ENCODE data around the gene KRTAP10-8.
"Not testable (repeated sequence)": the region's sequence is repeated elsewhere in the genome, so short reads cannot be mapped to it uniquely, and the experiment has no call there.

The KRTAP10-8 gene

DNA sequence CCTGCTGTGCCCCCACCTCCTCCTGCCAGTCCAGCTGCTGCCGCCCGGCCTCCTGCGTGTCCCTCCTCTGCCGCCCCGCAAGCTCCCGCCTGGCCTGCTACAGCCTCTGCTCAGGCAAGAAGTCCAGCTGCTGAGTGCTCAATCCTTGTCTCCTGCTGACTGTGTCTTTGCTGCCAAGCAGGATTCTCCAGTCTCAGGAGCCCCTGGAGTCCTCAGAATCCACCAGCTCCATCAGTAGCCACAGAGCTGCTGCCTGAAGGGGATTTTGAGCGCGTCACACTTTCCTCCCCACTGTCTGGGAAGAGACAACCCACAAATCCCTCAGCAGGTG, 35.3 kb downstream of the KRTAP10-8 start:
- no peak for DNase-seq

DNA sequence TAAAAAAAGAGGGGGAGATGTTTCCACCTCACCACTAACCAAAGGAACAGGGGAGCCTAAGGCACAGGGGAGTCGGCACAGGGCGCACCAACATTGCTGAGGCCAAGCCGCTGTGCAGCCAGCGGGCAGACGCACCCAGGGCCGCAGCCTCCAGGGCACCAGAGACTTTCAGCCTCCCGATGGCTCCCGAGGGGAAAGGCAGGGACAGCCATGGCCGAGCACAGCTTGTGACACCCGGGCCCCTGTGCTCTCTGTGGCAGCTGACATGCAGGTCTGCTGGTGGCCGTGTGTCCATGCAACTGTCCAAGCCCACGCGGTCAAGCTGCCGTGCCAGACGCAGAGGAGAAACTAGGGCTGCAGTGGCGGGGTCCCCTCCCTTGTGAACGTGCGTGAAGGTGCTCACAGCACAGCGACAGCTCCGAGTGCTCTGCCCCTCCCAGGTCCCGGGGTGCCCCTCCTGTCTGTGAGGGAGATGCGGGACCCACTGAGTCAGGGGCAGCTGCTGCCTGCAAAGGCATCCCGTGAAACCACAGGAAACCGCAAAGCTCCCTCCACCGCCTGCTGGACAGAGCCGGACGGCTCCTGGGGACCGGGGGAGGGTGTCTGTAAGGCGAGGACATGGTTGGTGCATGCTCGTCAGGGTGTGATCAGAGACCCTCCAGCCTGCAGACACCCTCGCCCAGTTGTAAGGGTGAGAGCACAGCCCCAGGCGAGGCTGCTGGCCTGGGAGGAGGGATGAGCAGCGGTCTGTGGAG, 36.9 kb downstream of the KRTAP10-8 start:
- no peak for DNase-seq

DNA sequence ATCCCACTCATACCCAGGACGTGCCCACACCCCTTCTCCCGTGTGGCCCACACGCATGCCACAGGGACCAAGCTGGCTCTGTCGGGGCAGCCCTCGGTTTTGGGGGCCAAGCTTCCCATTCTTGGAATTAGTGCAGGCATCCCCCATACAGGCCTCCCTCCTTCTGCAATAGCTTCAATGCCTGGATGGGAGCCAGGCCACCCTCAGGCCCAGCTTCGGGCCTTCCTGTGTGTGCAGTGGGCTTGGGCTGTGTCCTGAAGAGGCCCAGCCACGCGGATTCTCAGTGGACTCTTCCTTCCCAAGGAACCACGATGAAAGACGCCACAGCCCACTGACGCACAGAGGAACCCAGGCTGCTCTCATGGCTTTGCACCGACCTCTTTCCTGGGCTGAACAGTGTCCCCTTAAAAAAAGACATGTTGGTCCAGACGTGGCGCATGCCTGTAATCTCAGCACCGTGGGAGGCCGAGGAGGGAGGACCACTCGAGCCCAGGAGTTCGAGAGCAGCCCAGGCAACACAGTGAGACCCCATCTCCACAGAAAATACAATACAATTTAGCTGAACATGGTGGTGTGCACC, 37.7 kb downstream of the KRTAP10-8 start:
- DNase-seq: no peak

DNA sequence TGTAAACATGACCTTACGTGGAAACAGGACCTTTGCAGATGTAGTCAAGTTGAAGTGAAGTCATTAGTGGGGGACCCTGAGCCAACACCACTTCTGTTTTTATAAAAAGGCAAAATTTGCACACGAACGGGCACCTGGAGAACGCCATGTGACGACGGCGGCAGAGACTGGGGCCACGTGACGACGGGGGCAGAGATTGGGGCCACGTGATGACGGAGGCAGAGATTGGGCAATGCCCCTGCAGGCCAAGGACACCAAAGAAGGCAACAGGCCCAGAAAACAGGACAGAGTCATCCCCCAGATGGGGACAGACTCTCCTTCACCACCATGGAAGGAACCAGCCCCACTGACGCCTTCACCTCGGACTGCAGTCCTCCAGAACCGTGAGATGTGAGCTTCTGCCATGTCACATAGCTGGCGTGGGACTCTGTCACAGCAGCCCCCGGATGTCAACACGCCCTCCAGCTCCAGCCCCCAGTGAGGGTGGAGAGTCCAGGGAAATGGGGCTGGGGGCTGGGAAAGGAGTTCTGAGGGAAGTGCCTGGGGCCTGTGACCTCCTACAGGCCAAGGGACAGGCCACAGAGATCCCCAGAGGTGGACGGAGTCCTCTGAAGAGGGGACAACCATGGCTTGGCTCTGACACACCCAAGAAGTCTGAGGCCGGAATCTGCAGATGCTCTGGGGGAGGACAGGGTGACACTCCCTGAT, 38.5 kb downstream of the KRTAP10-8 start:
- DNase-seq: no peak

DNA sequence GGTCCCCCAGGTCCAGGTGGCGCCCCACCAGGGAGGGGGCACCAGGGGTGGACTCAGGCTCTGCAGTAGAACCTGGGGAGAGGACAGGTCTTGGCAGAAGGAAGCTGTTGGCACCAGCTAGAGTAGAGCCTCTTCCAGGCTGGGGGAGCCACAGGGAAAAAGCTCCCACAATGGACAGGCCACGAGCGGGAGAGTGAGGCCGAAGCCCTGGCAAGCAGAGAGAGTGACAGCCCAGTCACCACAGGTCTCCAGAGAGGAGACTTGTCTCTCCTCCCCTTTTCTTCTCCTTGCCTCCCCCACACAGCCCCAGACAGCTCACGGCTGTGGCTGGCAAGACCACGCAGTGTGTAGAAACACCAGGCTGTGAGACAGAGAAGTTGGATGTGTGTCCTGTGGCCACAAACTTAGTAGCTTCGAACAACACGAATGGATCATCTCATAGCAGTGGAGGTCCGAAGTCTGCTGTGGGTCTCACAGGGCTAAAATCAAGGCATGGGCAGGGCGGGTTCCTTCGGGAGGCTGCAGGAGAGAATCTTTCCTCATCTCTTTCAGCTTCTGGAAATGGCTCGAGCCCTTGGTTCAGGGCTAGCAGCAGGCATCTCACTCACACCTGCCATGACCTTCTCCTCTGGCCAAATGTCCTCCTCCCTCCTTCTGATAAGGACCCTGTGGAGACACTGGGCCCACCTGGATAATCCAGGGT, 39.2 kb downstream of the KRTAP10-8 start:
- no peak for DNase-seq

DNA sequence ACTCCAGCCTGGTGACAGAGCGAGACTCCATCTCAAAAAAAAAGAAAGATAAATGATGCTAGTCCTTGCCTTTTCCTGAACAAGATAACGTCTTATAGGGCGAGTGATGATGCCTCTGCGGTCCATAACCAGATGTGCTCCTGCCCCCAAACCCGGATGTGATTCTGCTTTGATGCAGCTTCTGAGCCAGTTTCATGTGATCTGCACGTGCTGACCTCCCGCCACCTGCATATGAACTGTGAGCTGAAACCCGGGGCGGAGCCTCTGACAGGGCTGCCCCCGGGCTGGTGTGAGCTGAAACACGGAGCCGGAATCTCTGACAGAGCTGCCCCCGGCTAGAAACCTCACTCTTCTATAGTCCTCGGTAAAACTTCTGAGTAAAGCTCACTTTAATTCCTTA, 41.2 kb downstream of the KRTAP10-8 start:
- no peak for DNase-seq

DNA sequence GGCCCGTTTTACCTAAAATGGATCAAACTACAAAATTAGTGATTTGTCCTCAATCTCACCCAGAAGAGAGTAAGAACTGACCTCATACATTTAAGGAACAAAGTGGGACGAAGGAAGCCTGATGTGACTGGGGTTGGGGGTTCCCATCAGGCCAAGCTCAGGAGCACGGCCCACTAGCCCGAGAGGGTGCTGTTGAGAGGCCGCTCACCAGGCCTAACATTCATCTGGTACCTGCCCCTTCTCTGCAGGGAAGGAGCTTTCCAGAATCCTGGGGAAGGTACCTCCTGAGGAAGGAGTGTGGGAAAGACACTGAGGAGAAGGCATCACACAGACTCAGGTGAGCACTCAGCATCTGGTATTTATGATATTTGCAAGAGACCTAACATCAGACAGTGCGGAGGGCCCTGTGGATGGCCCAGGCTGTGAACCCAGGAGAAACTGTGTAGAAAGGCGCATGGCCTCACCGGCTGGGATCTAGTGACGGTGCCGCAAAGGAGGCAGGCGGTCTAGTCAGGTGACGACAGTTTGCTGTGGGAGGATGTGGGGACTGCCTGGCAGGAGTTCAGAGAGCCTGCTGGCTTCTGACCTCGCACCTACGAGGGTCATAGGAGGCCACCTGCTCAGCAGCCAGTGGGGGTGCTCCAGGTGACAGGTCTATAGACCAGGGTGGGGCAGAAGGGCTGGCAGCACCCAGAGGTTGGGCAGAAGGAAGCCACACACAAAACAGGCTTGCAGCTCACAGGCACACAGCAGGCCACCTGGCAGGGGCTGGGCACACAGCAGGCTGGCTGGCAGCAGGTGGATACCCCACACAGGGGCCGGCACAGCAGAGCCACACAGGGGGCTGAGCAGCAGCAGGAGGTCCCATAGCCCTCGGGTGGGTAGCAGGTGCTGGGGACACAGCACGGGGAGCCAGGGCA, 42.0 kb downstream of the KRTAP10-8 start:
- no peak for DNase-seq

DNA sequence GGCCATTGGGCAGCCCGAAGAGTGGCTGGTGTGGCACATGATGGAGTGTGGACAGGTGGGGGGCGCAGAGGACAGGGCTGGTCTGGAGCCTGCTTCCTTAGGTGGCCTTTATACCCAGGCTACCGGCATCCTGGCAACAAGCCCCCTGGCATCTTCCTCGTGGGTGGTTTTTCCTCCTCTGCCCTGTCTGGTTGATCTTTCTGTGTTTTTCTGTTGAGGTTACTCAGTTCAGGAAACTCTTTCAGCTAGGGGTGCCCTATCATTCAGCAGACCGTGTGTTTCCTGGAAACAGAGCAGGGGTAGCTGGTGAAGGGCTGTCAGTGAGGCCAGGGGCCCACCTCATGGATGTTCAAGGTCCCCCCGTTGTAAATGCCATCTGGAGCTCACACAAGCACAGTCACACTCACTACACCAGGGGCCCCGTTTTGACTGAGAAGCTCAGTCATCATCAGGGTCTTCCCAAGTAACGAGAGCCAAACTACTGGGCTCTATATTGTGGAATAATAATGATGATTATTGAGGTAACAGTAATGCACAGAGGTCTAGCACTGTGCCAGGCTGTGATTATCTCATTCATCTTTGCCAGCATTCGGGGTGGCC, 42.8 kb downstream of the KRTAP10-8 start, which contains the start of gene KRTAP12-4:
Gene KRTAP12-4 (minus strand): TSS at position 84 of the 600 bp plus-strand sequence. CDS start 45 bp downstream, at position 39.
- no peak for DNase-seq

DNA sequence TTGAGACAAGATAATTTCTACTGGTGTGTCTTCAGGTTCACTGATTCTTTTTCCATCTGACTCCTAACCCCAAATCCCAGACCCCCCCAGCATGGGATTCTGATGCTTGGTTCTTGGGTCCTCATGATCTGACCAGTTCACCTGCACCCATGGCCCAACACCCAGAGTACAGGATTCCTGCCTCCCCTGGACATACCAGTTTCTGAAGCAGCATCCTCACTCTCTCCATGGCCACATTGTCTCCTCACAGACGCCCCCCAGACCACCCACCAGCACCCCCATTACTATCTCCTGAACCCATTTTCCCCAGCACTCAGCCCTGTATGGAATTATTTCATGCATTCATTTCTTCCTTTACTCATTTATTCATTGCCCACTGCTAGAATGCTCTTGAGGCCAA, 45.0 kb downstream of the KRTAP10-8 start:
- DNase-seq: no peak

DNA sequence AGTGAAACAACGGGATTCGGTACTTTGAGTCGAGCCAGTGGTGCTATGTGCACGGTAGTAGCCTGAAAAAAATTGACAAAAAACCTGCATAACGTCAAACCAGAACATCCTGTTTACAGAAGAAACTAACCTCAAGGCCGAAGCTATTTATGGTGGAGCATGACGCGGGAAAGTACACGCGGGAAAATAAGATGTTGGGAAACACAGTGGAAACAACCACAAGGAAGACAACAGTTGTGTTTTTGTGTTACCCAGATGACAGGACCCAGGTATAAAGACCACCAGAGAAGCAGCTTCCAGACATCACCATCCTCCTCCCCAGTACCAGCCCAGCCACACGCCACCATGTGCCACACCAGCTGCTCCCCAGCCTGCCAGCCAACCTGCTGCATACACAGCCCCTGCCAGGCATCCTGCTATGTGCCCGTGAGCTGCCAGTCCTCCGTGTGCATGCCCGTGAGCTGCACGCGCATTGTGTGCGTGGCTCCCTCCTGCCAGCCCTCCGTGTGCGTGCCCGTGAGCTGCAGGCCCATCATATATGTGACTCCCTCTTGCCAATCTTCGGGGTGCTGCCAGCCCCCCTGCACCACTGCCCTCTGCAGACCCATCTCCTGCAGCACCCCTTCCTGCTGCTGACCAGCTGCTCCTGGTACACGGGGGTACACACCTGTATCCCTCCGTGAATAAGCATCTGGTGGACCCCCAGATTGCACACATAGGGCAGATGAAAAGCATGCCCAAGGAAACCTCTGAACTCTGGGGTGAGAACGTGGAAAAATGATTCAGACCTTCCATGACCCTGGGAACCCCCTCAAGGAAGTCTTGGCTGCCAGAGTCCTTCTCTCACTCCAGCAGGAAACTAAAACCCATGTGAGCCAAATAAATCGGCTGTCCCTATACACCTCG, 46.0 kb downstream of the KRTAP10-8 start, which contains the start of gene KRTAP12-3:
Gene KRTAP12-3 (plus strand): TSS at position 298 of the 906 bp plus-strand sequence. CDS start 48 bp downstream, at position 346.
- DNase-seq: no peak

DNA sequence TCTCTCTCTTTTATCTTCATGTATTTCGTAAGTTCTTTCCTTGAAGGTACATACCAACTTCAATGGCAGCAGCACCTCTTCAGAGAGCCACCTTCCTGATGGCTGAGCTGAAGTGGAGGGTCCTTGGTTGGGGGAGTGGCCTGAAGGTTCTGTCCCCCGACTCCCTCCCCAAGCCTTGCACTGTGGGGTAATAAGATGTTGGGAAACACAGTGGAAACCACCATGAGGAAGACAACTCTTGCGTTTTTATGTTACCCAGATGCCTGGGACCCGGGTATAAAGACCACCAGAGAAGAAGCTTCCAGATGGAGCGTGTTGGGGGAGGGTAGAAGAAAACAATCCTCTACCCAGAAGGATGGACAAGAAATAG, 46.6 kb downstream of the KRTAP10-8 start:
- no peak for DNase-seq

DNA sequence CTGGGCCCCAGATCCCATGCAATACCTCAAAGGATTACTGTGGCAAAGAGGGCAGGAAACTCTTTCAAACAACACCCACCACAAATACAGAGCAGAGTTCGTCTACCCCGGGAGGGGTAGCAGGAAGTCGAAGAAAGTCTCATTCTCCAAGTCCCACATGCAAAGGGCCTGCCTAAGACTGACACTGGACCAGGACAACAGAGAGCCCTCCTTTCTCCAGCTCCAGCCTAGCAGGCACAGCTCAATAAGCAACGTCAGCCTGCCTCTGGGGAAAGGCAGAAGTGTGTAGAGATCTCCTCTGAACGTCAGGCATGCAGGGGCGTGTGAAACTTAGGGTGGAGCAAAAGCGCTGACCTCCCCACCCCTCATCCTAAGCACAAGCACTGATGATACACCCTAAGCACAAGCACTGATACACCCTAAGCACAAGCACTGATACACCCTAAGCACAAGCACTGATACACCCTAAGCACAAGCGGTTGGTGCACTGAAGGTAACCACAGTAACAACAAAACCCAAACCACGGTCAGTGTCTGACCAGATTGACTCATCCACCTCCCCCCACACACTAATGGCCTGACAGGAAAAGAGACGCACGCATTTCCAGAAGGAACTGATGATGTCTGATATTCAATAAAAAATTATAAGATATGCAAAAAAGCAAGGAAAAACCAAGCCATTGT, 47.2 kb downstream of the KRTAP10-8 start:
- DNase-seq: no peak

DNA sequence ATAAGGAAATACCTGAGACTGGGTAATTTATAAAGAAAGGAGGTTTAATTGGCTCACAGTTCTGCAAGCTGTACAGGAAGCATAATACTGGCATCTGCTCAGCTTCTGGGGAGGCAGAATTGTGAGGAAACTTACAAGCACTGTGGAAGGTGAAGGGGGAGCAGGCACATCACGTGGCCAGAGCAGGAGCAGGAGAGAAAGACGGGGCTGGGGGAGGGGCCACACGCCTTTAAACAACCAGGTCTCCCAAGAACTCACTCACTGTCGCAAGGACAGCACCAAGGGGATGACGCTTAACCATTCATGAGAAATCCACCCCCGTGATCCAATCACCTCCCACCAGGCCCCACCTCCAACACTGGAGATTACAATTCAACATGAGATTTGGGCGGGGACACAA, 49.7 kb downstream of the KRTAP10-8 start:
- not testable (repeated sequence) for DNase-seq
